Colonic mucosa (tissue), 4 donors: ENCODE data around the gene ZNF554. TPM values are rescaled to one million over a fixed set of nuclear protein-coding genes. Genes with fewer than 3 reads are reported as not detected.
"Not testable (repeated sequence)": the region's sequence is repeated elsewhere in the genome, so short reads cannot be mapped to it uniquely, and the experiment has no call there.

Experiments
- DNase-seq: peaks from one replicate; pipeline ENCODE4 v3.0.0-alpha.2; 2020
- H3K27ac ChIP-seq: fragments of 200-600 bp; one replicate; pipeline ENCODE4 v1.8.0; 2021
- H3K27me3 ChIP-seq: fragments of 200-600 bp; one replicate; pipeline ENCODE4 v1.8.0; 2021
- H3K36me3 ChIP-seq: fragments of 200-600 bp; one replicate; pipeline ENCODE4 v1.8.0; 2021
- H3K4me1 ChIP-seq: fragments of 200-600 bp; one replicate; pipeline ENCODE4 v1.8.0; 2021; ENCODE audit warnings: mild to moderate bottlenecking
- H3K4me3 ChIP-seq: fragments of 200-600 bp; one replicate; pipeline ENCODE4 v1.8.0; 2021
- H3K9ac ChIP-seq, 2 donors: one replicate each; pipeline ENCODE4 v1.7.0; 2013; ENCODE audit warnings: control low read depth in 2 of 2, low read depth in 2 of 2, low read length in 2 of 2
- H3K9me3 ChIP-seq: fragments of 200-600 bp; one replicate; pipeline ENCODE4 v1.8.0; 2021
- CTCF ChIP-seq: fragments of 200-600 bp; IDR thresholded peaks from one replicate; pipeline ENCODE4 v1.8.0; 2022; ENCODE audit warnings: antibody characterized with exemption, mild to moderate bottlenecking
- intact Hi-C: fragments of 100-400 bp; cut with DNase I; formaldehyde crosslinking; loops from one replicate; pipeline ENCODE4 v1.14.1; 2022
- total RNA-seq, 2 donors: library from RNA; stranded (reverse); fragmentation: NEBNext Ultra II Directional in 1 of 2; extraction: Animal tissue kit (Norgen Biotek cat#: 25700) in 1 of 2; gene quantifications; one replicate each; pipeline ENCODE4 v1.2.1, GENCODE V29; 2021
- donor health status: healthy.
- donor health status: DM: no; HTN: no; CAD: no.
- donor health status: DM: no; HTN: no; CAD: no.

Gene ZNF554
- total RNA-seq, 2 donors from 2014 or later: 3.0 to 5.1 TPM

- intact Hi-C loops: no loop called here
These were observed 46.9 kb downstream of the ZNF554 start for GRCh38 chr19:2866495-2867024.

GRCh38 chr19:2867025-2867991 is 47.6 kb downstream of the ZNF554 start, which contains the start of gene ZNF556:
TSS of gene ZNF556 (plus strand) at chr19:2867335. CDS start at chr19:2867422, 87 bp downstream.
- no peak within 1 kb of the TSS for H3K27ac ChIP-seq

More at GRCh38 chr19:2866495-2867024, 46.9 kb downstream of the ZNF554 start:
- no peak overlapping the region for H3K4me3 ChIP-seq
- TF ChIP-seq CTCF: no peak
- no peak overlapping the region for H3K27ac ChIP-seq
- H3K9ac ChIP-seq: no peak overlapping the region
- no peaks in the 10 kb centered on the region for H3K9me3 ChIP-seq
- DNase-seq: no peak
- H3K36me3 ChIP-seq: no peaks in the 10 kb centered on the region
- H3K27me3 ChIP-seq: no peaks in the 10 kb centered on the region
- no peaks in the 10 kb centered on the region for H3K4me1 ChIP-seq

GRCh38 chr19:2869618-2870017 is 50.0 kb downstream of the ZNF554 start:
- Histone ChIP-seq H3K4me3 (no peak overlapping the region), H3K4me1 (no peaks in the 10 kb centered on the region), H3K27me3 (no peaks in the 10 kb centered on the region), H3K27ac (no peak overlapping the region), H3K36me3 (no peaks in the 10 kb centered on the region), H3K9me3 (no peaks in the 10 kb centered on the region), H3K9ac (no peak overlapping the region)
- no peak for TF ChIP-seq CTCF
- intact Hi-C loops: loop anchor here (5.0 kb wide), 1 partner anchor 222 kb away; no protein-coding TSS in a partner anchor
- no peak for DNase-seq

More at GRCh38 chr19:2867025-2867991, 47.6 kb downstream of the ZNF554 start, which contains the start of gene ZNF556:
- no peak for DNase-seq
- intact Hi-C loops: no loop called here
- H3K4me1 ChIP-seq: no peaks in the 10 kb centered on the region
- H3K4me3 ChIP-seq: no peak within 1 kb of the TSS
- no peaks in the 10 kb centered on the region for H3K36me3 ChIP-seq
- H3K9me3 ChIP-seq: no peaks in the 10 kb centered on the region
- no peak for TF ChIP-seq CTCF
- H3K27me3 ChIP-seq: no peaks in the 10 kb centered on the region
- H3K9ac ChIP-seq: no peak within 1 kb of the TSS

- not testable (repeated sequence) for H3K27ac ChIP-seq, H3K4me1 ChIP-seq, DNase-seq, H3K36me3 ChIP-seq, H3K27me3 ChIP-seq, H3K9ac ChIP-seq, H3K4me3 ChIP-seq, H3K9me3 ChIP-seq
- intact Hi-C loops: loop anchor here (5.0 kb wide), 1 partner anchor 225 kb away; no protein-coding TSS in a partner anchor
These were observed 52.5 kb downstream of the ZNF554 start for GRCh38 chr19:2872175-2872574.

- intact Hi-C loops: no loop called here
- no peak overlapping the region for H3K9ac ChIP-seq
- no peaks in the 10 kb centered on the region for H3K27me3 ChIP-seq
- no peaks in the 10 kb centered on the region for H3K36me3 ChIP-seq
- no peak overlapping the region for H3K27ac ChIP-seq
- TF ChIP-seq CTCF: no peak
- H3K4me1 ChIP-seq: no peaks in the 10 kb centered on the region
- DNase-seq: no peak
- H3K4me3 ChIP-seq: no peak overlapping the region
- H3K9me3 ChIP-seq: peaks cover 8% of the 10 kb centered on the region
These were observed 58.0 kb downstream of the ZNF554 start for GRCh38 chr19:2877398-2878331.
